Measurements from ENCODE around the gene TBX2. TPM values are rescaled to one million over a fixed set of nuclear protein-coding genes. Genes with fewer than 3 reads are reported as not detected.
"Not testable (repeated sequence)": the region's sequence is repeated elsewhere in the genome, so short reads cannot be mapped to it uniquely, and the experiment has no call there.

TBX2 gene
- not detected in 2 replicates for total RNA-seq

DNA sequence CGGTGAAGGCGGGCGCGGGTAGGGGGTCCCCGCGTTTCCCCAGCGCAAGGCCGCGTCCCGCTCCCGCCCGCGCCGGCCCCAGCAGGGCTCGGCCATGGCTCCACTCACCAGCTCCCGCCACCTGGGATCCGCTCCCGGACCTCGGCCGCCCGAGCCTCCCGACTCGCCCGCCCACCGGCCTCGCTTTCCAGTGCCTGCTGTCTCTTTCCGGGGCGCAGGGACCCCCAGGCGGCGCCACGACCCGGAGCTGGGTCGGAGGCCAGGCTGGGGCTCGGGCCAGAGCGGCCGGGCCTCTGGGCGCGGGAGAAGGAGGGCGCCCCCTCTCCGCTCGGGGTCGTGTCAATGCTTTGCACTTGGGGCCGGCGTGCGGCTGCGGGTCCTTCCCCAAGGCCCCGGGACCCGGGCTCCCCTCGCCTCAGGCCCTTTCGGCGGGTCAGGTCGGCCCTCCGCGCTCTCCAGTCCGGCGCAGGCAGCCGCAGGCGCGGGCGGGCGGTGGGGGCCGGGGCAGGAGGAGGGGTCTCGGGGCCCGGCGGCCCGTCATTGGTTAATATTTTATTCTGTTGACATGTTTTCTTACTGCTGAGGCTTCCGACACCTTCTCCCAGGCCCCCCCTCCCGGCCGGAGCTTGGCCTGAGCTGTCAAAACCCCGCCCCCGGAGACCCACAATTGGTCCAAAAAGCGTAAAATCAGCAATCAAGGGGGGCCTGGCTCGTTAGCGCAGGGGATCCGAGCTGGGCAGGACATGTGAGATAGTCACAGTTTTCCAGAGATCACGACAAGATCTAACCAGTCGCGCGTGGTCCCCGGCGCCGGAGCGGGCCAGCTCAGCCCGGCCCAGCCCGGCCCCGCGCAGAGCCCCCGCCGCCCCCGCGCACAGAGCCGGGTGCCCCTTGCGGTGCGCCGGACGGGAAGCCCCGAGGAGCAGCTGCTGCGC is at the start of gene TBX2:
Gene TBX2 (plus strand): TSS at position 713 of the 935 bp plus-strand sequence. CDS start 334 bp downstream, outside the sequence.
- intact Hi-C loops (cut with micrococcal nuclease) = no loop called here

DNA sequence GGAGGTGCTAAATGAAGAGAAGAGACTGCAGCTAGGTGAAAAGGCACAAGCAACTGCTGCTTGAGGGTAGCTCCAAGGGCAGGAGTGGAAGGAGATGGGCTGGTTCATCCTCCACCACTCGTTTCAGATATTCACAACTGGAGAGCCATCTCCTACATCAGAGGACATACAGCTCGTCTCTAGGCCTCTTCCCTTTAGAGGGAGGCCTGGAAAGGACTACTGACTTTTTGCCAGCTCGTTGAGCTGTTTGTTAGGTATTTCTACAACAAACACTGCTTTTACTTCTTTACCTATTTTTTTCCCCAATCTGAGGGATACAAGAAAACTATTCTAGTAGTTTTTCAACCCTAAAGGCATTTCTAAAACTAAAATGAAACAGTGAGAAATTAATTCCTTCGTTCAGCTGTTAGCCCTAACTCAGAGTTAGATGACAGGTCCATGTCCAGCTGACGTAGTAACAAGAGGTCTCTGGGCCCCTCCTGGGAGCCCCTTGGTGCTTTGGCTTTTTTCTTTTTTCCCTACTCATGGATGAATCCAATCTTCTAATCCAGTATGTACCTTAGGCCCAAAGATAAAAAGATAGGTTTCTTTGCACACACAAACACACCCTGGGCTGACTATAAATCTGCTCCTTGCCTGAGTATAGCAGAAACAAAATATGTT is 47.8 kb upstream of the TBX2 start:
- intact Hi-C loops (cut with micrococcal nuclease) = no loop called here

DNA sequence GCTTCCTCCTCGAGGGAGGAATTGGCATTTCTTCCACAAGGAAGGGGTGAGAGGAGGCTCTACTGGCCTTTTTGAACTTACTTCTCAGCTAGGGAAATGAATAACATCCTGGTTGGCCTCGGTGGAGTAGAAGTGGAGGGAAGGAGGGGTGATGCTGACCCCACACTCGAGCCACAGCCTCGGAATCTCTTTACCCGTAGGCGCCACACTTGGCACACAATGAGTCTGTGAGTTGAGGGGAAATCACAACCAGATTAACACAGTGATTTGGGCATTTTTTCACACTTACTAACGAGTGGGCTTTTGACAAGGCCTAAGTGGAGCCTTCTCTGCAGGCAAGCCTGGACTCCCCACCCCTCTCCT is 47.3 kb upstream of the TBX2 start:
- intact Hi-C loops (cut with micrococcal nuclease) = no loop called here

DNA sequence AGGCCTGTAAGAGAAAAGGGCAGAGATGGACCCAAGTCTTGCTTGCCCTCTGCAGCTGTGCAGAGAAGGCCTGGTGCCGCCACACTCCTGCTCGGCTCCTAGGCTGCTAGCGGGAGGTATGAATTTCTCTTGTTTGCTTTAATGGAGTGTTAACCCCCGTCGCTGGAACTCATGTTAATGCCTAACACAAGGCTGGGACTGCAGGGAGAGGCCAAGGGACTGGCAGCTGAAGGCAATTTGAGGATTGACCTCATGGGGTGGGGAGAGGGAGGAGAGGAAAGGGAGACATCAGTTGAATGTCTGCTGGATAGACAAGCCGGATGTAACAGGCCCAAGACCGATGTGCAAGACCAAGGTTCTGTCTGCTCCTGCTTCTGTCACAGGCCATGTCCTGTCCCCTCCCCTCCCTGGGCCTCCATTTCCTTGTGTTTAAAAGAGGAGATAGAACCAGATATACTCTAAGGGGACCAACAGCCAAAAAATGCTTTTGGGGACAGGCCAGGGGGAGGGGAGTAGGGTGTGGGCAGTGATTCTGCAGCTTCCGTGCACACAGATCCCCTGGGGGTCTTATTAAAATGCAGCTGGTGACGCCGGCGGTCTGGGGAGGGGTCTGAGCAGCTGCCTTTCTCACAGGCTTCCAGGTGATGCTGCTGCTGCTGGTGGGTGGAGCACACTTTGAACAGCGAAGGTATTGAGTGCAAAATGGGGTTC is 46.7 kb upstream of the TBX2 start:
- intact Hi-C loops (cut with micrococcal nuclease) = no loop called here

DNA sequence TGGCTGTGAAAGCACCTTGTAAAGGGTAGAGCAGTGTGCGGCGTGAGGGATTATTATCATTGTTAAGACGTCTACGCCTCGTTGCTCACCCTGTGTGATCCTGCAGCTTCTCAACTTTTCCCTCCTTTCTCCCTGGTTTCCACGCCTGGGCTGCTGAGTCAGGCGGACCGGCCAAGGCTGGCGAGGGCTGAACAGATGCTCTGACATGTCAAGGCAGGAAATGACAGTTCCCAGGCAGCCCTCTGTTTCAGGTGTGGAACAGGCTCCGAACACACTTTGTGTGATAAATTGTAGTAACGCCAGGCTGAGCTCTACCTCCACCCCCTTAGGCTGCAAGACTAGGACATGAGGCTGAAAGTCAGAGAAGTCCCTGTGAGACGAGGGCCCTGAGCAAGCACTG is 46.0 kb upstream of the TBX2 start:
- intact Hi-C loops (cut with micrococcal nuclease) = no loop called here

DNA sequence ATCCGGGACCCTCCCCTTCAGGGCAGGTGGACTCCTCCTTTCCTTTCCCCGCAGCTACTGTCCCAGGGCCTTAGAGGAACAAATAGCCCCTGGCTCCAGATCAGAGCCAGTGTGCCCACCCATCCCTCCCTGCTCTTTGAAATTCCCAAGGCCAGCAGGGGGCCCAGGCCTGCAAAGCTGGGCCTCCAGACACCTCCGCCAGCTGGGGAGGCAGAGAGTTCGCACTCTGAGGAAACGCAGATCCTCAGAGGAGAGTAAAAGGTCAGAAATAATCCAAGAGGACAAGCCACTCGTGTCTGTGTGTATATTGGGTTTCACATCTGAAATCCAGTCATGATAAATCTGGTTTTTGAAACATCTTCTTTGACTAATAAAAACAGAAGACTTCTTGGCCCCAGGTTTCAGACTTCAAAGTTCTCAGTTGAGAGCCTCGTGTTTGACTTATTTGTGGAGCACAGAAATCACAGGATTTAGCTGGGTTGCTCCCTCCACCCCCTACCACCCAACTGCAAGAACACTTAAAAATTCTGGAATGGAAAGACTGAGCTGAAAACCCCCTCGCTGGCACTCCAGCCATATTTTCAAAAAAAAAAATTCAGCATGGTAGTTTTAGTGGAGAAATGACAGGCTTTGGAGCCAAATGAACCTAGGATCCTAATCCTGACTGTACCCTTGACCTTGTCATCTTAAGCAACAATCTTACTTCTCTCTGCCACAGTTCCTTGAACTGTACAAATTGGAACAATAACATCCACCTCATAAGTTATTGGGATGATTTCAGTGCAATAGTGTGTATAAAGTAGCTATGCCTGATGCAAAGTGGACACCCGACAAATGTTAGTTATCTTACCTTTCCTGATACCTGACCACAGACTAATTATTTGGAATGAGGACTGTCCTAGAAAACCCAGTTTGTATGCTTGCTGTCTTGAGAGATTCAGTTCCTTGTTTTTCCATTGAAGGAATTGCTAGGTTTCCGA is 44.5 kb upstream of the TBX2 start:
- intact Hi-C loops (cut with micrococcal nuclease) = no loop called here

DNA sequence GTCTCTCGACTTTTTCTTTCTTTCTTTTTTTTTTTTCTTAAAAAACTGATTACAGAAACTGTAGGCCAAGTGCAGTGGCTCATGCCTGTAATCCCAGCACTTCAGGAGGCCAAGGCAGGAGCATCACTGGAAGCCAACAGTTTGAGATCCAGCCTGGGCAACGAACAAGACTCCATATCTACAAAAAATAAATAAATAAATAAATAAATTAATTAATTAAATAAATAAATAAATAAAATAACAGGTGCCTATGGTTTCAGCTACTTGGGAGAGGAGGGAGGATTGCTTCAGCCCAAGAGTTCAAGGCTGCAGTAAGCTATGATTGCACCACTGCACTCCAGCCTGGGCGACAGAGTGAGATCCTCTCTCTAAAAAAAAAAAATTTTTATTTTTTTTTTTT is 42.6 kb upstream of the TBX2 start:
- intact Hi-C loops (cut with micrococcal nuclease) = not testable (repeated sequence)

DNA sequence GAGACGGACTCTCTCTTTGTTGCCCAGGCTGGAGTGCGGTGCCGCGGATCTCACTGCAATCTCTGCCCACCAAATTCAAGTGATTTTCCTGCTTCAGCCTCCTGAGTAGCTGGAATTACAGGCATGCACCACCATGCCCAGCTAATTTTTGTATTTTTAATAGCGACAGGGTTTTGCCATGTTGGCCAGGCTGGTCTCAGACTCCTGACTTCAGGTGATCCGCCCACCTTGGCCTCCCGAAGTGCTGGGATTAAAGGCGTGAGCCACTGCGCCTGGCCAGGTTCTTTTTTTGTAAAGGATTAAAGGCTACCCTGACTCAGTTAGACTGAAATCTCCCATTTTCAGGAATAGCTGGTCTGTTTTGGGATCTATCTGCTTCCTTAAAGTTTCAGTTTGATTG is 40.1 kb upstream of the TBX2 start:
- intact Hi-C loops (cut with micrococcal nuclease) = loop anchor here (1.0 kb wide), 2 partner anchors 388 to 639 kb away; no protein-coding TSS in a partner anchor

DNA sequence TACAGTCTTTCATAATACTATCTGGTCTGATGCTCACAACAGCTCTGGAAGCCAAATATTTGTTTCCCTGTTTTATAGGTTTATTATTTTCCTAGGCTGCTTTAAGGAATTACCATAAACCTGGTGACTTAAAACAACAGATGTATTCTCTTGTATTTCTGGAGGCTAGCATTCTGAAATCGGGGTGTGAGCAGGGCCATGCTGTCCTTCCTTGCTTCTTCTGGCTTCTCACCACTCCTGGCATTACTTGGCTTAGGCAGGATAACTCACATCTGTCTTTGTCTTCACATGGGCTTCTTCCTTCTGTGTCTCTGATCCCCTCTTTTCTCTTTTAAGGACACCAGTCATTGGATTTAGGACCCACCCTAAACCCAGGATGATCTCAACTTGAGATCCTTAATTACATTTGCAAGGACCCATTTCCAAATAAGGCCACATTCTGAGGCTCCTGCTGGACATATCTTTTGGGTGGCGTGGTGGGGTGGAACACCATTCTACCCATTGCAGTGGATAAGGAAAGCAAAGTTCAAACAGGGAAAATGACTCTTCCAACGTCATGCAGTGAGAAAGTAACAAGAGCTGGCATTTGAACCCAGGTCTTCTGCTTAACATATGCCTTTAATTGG is 39.2 kb upstream of the TBX2 start:
- intact Hi-C loops (cut with micrococcal nuclease) = no loop called here

DNA sequence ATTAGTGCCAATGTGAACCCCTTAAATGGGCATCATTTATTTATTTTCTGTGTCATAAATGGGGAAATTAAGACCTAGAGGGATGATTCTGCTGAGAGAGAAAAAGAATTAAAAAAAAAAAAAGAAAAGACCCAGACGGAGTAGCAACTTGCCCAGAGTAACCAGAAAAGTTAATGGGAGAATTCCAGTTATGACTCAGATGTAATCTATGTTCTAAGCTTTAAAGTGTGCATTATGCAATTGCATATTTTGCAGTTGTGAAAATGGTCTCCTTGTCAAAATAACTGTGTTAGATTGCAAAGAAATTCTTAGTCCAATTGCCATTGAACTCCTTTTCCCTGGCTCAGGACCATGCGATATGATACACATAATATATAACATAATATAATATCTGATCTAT is 38.6 kb upstream of the TBX2 start:
- intact Hi-C loops (cut with micrococcal nuclease) = no loop called here

DNA sequence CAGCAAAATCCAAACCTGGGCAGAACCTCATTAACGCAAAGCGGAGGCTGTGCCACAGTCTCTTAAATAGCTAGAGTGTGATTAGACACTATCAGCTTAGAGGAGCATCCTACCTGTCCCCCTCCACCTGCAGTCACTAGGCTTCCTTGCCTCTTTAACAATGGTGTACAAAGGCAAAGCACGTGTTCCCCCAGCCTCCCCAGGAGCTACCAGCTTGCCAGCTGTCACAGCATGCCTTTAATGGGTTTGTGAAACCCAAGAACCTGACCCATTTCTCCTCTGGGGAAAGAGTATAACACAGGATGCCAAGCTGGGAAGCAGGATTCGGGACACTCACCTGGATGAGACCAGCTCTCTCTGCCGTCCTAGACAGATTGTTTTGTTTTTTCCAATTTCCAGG is 37.2 kb upstream of the TBX2 start:
- intact Hi-C loops (cut with micrococcal nuclease) = no loop called here

DNA sequence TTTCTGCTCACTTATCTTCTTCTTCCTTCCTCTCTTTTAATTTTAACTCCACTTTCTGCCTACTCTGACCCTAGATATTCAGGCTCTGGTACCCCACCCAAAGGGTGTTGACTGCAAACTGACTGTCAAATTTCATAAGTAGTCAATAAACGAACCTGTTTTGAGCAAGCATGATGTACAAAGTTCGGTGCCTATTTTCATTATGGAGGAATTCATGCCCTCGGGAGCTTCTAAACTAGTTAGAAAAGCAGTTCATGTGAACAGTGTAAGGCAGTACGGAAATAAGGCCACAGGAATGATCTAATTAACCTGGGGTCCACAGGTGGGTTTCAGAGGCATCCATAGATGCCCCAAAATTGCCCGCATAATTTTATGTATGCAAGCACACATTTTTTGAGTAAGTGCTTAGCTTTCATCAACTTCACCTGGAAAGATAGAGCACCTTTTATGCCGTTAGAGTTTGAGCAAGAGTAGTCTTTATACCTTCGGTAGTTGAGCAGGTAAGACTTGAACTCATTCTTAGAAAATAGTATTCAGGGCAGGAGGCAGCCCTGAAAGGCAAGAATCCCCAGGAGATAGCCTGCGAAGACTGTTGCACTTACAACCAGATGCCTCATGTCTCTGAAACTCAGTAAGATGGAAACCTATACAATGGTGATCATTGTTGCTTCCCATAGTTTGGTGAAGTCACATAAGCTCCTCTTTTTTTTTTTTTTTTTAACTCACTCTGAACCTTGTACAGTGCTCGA is 36.6 kb upstream of the TBX2 start:
- intact Hi-C loops (cut with micrococcal nuclease) = no loop called here

DNA sequence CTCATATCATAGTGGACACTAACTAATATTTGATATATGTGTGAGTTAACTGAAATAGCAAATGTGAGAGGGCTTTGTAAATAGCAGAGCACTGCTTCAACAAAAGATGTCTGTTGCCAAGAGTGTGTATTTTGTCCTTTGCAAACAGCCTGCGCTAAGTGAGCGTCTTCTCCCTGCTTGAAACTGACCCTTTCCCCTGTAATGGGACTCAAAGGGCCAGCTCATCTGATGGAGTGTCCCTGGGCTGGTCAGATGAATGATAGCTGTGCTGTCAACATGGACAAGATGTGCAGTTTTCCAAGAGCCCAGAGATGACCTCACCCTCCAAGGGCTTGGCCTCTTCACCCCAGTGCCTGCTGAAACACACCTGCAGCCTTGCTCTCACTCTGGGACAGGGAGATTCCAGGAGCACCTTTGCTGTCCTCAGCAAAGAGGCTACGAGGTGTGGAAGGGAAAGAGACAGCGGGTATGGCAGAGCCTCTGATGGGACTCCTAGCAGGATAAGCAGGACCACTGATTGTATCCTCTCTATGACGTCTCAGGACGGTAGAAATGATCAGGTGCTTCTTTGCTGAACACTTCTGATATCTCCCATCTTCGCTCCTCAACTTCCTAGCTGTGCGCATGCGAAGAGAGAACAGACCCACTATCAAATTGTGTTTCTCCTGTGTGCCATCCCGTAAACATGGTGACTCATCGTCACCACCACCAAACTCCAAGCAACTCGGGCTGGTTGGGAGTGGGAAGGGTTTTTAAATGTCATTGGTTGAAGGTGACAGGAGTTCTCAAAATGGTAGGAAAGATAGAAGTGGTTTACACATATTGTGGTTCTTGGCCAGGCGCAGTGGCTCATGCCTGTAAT is 35.8 kb upstream of the TBX2 start:
- intact Hi-C loops (cut with micrococcal nuclease) = no loop called here

DNA sequence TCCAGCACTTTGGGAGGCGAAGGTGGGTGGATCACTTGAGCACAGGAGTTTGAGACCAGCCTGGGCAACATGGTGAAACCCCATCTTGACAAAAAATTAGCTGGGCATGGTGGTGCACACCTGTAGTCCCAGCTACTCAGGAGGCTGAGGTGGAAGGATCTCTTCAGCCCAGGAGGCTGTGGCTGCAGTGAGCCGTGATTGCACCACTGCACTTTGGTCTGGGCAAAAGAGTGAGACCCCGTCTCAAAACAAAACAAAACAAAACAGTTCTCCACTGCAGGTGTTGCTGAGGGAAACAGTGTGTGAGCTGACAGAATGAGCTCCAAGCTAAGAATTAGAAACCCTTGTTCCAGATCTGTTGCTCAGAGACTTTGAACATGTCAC is 35.2 kb upstream of the TBX2 start:
- intact Hi-C loops (cut with micrococcal nuclease) = no loop called here

DNA sequence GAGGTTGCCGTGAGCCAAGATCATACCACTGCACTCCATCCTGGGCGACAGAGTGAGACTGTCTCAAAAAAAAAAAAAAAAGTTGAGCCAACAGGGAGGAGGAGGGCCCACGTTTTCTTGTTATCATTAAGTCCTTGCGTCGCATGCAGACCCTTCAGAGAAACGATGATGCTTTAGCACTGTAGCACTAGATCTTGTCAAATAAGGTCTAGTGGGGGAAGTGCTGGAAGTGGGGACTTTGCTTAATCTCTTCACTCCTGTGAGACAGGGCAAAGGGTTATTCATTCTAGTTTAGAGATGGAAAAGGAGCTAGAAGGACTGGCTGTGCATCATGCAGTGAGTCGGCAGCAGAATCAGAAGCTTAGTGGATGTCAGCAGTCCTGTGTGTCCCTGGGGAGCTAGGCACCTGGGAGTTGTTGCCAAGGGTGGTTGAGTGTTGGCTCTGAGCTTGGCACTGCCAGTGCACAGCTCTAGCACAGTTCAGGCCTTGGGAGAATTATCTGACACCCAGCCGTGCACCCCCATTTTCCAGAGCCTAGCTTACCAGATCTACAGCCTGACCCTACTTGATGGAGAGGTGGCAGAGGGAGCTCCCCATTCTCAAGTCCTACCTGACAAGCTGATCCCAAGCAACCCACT is 33.4 kb upstream of the TBX2 start:
- intact Hi-C loops (cut with micrococcal nuclease) = no loop called here

DNA sequence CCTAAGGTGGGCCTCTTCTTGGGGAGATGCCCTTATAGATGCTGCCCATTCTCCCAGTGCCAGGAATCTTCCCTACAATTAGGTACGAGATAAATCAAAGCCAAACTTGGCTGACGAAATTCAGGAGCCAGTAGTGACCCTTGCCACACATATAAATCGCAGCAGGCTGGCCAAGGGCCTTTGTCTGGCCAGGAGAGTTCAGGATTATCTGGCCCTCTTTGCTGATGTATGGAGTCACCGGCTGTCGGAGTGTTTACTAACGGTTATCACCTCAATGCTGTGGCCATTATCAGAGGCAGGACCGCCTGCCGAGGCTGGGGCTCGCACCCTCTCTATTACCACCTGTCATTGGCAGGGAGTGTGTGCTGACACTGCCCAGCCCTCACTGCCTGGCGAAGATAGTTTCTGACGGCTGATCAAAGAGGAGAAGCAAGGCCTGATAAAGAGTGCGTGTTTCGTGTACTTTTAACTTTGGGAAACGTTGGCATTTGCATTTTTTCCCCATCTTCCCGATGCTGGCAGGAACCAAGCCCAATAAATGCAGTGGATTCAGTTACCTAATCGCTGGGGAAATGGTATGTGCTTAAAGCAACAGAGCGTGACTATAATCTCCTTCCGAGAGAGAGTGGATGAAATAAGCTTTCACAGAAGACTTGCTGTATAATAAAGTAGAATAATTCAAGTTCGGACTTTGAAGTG is 32.8 kb upstream of the TBX2 start:
- intact Hi-C loops (cut with micrococcal nuclease) = no loop called here

DNA sequence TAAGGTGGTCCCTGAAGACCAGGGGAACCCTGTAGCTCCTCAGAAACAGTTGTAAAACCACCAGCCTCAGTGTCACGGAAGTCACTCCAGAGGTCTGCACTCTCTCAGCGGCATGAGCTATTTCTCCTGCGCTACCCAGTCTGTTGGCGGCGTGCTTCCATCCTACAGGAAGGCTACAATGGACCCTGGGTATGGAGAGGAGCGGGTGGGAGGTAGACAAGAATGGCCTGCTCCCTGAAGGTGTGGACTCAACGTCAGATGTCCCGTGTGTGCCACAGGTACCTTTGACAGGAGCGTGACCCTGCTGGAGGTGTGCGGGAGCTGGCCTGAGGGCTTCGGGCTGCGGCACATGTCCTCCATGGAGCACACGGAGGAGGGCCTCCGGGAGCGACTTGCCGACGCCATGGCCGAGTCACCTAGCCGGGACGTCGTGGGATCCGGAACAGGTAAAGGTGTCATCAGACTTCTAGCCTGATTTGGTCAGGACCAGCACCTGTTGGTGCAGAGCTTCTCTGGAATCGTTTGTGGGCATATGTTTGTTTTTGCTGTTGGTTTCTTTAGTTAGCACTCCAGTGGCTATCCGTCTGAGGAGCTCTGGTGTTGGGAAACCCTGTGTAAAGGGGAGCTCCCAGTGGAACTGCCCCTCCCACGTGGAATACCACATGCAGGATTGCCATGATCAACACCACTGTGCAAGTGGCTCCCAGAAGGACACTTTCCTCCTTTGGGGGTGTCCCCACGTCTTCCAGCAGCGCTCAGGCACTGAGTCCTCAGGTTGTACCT is 31.4 kb upstream of the TBX2 start:
- intact Hi-C loops (cut with micrococcal nuclease) = no loop called here

Measured in T-helper 1 cell treated with Interleukin-12 subunit alpha and Interleukin-12 subunit beta and Interleukin-4 antibody, amounts not matched to agents 30 ng/mL and 1 ng/mL, for 36 hours (primary cell).